HG03064 (cell line): ENCODE data around the gene IRAK1.

ENCODE experiments used
- ATAC-seq: cut with Tn5 transposase; IDR thresholded peaks from one replicate; pipeline ENCODE4 v1.9.1; 2021; ENCODE audit warnings: low read depth; ENCODE audit not compliant: unreplicated experiment

Gene IRAK1

GRCh38 chrX:153973127-153974002, 46.3 kb downstream of the IRAK1 start:
- no peak for ATAC-seq

GRCh38 chrX:153972368-153973126, 47.2 kb downstream of the IRAK1 start, which contains the start of gene TMEM187:
TMEM187 (plus strand) TSS chrX:153972754; CDS start chrX:153982063, 9,309 bp downstream.
- ATAC-seq: peak; percentile 62

GRCh38 chrX:153971450-153972367, 48.0 kb downstream of the IRAK1 start, which contains the start of gene HCFC1:
HCFC1 (minus strand) TSS chrX:153971818; CDS start chrX:153970840, 978 bp downstream.
- ATAC-seq: peak; percentile 42

- ATAC-seq: peak; percentile 43
Measured at GRCh38 chrX:153971124-153971449, 48.6 kb downstream of the IRAK1 start.

- ATAC-seq: peak; percentile 3
Measured at GRCh38 chrX:153970357-153971123, 49.2 kb downstream of the IRAK1 start.

- no peak for ATAC-seq
Measured at GRCh38 chrX:153969904-153970356, 49.8 kb downstream of the IRAK1 start.

GRCh38 chrX:153969125-153969903, 50.4 kb downstream of the IRAK1 start:
- no peak for ATAC-seq

GRCh38 chrX:153968754-153969124, 51.0 kb downstream of the IRAK1 start:
- ATAC-seq: no peak

GRCh38 chrX:153968255-153968654, 51.4 kb downstream of the IRAK1 start:
- ATAC-seq: no peak

GRCh38 chrX:153967536-153968224, 52.0 kb downstream of the IRAK1 start:
- no peak for ATAC-seq

GRCh38 chrX:153966841-153967535, 52.7 kb downstream of the IRAK1 start:
- no peak for ATAC-seq

GRCh38 chrX:153966283-153966688, 53.4 kb downstream of the IRAK1 start:
- ATAC-seq: no peak

GRCh38 chrX:153965406-153965805, 54.3 kb downstream of the IRAK1 start:
- ATAC-seq: no peak

- no peak for ATAC-seq
Measured at GRCh38 chrX:153964105-153964504, 55.6 kb downstream of the IRAK1 start.

GRCh38 chrX:153963546-153963945, 56.2 kb downstream of the IRAK1 start:
- no peak for ATAC-seq

GRCh38 chrX:153961292-153961691, 58.4 kb downstream of the IRAK1 start:
- ATAC-seq: no peak

GRCh38 chrX:153960786-153961185, 58.9 kb downstream of the IRAK1 start:
- no peak for ATAC-seq
